ENCODE data around the gene USH1G. TPM values are rescaled to one million over a fixed set of nuclear protein-coding genes. Genes with fewer than 3 reads are reported as not detected.
"Not testable (repeated sequence)": the region's sequence is repeated elsewhere in the genome, so short reads cannot be mapped to it uniquely, and the experiment has no call there.

Gene USH1G
- polyA plus RNA-seq = under 1 TPM in 1 of 3 donors, not detected in 2; 0.03 TPM

DNA sequence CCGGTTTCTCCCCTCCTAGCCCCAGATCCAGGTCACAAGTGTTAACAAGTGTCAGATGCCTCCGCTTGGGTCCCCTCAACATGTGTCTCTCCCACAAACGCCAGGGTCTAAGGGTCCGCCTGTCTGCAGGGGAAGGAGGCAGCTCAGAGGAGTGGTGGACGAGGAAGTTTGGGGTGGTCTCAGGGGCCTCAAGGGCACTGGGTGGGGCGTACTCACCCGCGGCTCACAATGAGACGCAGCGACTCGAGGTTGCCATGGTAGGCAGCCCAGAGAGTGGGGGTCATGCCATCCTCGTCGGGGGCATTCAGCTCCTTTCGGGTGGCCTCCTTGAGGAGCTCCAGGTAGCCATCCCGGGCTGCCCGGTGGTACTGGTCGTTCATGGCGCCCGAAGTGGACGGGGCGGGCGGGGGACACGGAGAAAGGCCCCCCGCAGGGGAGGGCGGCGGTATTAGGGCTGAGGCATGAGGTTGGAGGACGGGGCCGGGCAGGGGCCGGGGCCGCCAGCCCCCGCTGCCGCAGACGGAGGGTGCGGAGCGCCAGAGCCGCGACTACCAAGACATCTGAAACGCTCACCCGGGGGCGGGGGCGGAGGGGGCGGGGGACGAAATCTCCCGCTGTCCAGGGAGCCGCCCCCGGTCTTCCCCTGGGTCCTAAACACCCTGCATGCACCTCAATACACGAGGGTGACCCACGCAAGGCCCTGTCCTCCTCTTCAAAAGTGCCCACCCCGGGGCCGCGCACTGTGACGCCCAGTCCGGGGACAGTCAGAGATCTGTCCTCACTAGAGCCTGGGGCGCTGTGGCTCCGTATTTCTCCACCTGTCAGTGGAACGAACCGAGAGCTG, at the start of gene USH1G:
Gene USH1G (minus strand): TSS at position 562 of the 844 bp plus-strand sequence. CDS start 182 bp downstream, at position 380.
- whole genome bisulfite sequencing, 3 donors = 4 to 8% (median 6%) methylated on average over 45 to 57 of the region's 57 CpGs
- H3K27ac ChIP-seq (ENCODE audit: low read depth, low read length) = no peak within 1 kb of the TSS

DNA sequence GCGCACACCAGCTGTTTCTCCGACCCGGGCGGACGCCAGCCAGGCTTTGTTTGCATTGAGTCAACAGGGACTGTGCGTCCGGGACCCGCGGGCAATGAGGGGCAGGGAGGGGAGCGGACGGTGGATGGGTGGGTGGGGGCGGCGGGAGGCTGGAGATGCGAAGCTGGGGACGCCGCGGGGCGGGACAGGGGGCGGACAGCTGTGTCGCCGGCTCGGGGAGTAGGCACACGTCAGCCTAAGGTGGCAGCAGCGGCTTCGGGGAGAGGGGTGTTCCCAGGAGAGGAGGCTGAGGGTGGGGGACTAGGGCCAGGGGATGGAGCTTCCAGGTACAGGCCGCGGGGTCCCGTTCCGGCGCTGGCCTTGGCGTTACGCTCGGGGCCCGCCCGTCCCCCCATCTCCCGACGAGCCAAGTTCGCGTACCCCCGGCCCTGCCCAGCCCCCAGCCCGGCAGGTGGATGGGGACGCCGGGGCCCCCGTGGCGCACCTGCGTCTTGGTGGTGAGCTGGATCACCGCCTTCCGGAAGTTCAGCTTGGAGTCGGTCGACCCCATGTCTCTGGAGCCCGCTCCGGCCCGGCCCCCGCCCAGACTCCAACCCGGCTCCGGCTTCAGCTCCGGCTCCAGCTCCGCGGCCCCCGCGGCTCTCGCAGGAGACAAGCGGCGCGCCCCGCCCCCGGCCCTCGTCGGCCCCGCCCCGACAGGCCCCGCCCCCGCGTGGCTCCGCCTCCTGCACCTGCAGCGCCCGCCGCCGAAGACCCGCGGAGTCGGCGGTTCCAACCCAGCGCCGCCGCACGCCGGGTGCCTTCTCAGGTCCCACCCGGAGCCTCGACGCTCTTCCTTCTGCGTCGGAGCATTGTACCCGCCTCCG, 49.3 kb upstream of the USH1G start, which contains the start of gene HID1:
Gene HID1 (minus strand): TSS at position 653 of the 866 bp plus-strand sequence. CDS start 103 bp downstream, at position 550.
- 2 to 3% (median 2%) methylated on average over 67 to 93 of the region's 95 CpGs for WGBS, 3 donors
- H3K27ac ChIP-seq (ENCODE audit: low read depth, low read length) = no peak within 1 kb of the TSS

DNA sequence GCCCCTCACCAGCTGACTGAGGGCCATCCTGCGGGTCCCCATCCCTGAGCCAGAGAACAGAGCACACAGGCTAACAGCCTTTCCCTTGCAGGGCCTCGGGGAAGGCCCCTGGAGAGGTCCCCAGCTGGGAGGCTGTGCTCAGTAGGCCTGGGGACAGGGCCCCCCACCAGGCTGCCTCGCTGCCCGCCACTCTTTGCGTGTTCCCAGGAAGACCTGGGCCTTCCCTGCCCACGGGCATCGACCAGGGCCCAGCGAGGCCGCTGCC, 48.7 kb upstream of the USH1G start:
- WGBS, 3 donors = 6 to 30% (median 21%) methylated on average over 7 to 9 of the region's 9 CpGs

DNA sequence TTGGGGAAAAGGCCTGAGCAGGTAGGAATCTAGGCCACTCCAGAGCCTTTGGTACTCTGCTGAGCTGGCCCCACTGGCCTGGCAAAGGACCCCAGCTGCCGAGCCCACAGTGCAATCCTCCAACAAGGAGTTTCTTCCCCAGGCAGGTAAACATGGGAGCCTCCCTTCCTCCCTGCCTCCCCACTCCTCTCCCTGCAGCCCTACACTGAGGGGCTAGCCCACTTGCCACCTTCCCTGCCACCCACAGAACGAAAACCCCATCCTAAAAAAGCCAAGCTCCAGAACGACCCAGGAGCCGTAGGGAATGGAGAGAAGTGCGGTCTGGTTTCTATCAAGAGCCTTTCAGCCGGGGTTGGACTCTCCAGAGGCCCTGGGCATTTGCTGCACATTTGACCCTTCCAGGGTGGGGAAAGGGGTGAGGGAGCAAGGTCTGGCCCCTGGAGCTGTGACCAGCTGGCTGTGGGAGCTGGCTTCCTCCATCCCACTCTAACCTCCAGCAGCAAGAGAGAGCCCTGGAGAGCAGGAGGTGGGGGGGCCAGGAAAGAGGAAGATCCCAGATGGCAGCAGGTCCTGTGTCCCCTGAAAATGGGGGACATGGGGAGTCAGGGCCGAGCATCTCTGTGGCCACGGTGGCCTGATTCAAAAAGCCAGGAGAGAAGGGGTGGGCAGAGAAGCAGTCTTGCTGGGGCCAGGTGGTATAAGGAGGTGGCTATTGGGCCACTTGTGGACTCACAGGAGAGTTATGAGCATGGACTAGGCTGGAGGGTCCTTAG, 48.2 kb upstream of the USH1G start:
- WGBS, 3 donors = 31 to 74% (median 69%) methylated on average over 8 of the region's 8 CpGs
- no peak overlapping the region for H3K27ac ChIP-seq (ENCODE audit: low read depth, low read length)

More for the DNA sequence above, 48.7 kb upstream of the USH1G start:
- no peak overlapping the region for H3K27ac ChIP-seq (ENCODE audit: low read depth, low read length)

DNA sequence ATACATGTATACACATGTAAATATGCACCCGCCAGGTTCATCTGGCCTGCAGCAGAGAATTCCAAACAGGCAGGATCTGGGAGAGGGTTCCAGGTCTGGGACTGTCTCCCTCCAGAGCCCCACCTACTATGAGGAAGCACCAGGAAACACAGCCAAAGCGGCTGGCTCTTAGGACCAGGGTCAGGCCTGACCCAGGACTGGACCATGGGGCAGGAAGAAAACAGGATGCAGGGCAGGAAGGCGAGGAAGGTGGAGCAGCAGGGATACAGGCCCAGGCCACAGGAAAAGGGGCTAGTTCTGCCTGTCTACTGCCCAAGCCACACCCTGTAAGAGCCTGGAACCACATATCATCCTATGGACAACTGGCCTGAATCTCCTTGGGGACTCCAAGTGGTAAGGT, 47.3 kb upstream of the USH1G start:
- no peak overlapping the region for H3K27ac ChIP-seq (ENCODE audit: low read depth, low read length)
- WGBS, 3 donors = 37 to 74% (median 61%) methylated on average over 3 of the region's 3 CpGs

DNA sequence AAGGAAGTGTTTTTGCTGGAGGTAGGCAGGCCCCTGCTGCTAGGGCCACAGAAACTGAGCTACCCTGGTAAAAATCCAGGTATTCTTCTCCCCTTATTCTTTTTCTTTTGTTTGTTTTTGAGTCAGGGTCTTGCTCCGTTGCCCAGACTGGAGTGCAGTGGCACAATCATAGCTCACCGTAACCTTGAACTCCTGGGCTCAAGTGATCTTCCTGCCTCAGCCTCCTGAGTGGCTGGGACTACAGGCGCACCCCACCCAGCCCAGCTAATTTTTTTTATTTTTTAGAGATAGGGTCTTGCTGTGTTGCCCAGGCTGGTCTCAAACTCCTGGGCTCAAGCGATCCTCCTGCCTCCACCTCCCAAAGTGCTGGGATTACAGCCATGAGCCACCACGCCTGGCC, 46.4 kb upstream of the USH1G start:
- not testable (repeated sequence) for H3K27ac ChIP-seq (ENCODE audit: low read depth, low read length)
- 82 to 92% (median 86%) methylated on average over 5 of the region's 5 CpGs for WGBS, 3 donors

DNA sequence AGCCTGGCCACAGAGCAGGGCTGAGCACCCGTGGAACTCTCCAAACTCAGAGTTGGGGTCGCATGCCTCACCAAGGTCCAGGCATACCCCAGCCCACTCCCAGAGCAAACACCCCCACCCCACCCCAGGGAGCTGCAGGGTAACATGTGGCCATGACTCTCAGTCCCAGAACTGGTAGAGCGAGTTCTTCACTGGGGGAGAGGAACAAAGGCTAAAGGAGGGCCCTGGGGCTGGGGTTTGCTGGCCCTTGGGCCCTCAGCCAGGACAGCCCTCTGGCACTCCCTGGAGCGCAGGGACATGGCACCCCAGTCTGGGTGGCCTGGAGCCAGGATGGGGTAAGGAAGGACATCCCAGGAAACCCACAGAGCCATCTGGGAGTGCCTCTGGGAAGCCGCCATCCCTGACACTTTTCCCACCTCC, 45.3 kb upstream of the USH1G start:
- no peak overlapping the region for H3K27ac ChIP-seq (ENCODE audit: low read depth, low read length)
- WGBS, 3 donors = 29 to 84% (median 81%) methylated on average over 5 of the region's 5 CpGs

DNA sequence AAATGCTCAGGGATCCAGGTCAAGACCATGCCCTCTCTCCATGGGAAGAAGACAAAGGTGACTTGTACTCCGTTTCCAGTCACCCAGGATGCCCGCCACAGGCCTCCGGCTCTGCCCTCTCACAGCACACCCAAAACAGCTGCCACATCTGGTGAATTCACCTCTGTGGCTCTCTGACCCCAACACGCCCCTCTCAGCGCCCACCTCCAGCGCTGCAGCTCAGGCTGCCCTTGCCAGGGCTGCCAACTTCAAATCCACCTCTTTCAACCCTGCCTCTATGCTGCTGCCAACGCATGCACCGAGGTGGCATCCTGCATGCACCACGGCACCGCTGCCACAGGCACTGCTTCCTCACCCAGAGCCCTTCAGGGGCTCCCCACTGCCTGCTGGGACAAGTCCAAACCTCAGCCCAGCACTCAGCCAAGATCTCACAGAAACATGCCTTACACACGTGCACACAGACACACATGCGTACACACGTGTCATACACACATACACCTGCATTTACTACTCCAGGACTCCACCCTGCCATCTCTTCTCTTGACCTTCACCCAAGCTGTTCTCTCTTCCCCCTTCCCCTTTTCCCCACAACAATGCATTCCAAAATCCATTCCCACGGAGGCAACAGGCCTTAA, 42.0 kb upstream of the USH1G start:
- no peak overlapping the region for H3K27ac ChIP-seq (ENCODE audit: low read depth, low read length)
- WGBS, 3 donors = 62 to 81% (median 72%) methylated on average over 13 to 14 of the region's 14 CpGs

DNA sequence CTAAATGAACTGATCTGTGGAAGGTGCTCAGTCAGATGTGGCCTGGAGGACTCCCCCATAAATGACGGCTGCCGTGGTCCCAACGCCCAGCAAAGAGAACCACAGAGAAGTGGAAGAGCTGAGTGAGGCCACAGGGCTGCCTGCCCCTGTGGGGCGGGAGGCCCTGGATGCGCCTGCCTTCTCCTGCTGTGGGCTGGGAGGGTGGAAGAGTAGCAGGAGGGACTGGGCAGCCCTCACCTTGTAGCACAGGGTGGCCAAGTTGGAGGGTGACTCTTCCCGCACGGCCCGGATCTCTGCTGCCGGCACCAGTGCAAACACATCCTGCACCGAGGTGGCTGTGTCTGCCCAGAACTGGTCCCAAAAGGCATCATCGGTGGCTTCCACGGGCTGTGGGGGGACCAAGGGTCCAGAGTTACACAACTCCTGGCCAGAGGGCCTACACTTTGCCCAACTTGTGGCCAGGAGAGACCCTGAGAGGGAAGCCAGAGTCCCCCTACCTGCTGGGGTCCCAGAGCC, 41.2 kb upstream of the USH1G start:
- H3K27ac ChIP-seq (ENCODE audit: low read depth, low read length) = no peak overlapping the region
- 85 to 93% (median 86%) methylated on average over 11 to 12 of the region's 12 CpGs for WGBS, 3 donors

DNA sequence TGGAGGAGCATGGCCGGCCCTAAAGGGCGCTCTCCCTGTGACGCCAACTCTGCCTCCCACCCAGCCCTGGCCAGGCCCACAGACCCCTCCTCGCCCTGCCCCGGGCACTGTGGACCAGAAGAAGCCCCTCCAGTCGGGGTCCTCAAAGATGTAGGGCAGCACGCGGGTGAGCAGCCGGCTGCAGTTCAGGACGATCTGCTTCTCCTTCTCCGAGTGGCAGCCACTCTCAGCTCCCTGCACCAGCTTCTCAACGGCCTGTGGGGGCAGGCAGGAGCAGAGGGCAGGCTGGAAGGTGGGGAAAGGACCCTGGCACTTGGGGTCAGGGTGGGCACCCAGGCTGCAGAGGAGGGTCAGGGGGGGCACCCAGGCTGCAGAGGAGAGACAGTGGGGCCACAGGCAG, 40.6 kb upstream of the USH1G start:
- H3K27ac ChIP-seq (ENCODE audit: low read depth, low read length) = no peak overlapping the region
- 71 to 73% (median 72%) methylated on average over 12 of the region's 12 CpGs for WGBS, 3 donors

DNA sequence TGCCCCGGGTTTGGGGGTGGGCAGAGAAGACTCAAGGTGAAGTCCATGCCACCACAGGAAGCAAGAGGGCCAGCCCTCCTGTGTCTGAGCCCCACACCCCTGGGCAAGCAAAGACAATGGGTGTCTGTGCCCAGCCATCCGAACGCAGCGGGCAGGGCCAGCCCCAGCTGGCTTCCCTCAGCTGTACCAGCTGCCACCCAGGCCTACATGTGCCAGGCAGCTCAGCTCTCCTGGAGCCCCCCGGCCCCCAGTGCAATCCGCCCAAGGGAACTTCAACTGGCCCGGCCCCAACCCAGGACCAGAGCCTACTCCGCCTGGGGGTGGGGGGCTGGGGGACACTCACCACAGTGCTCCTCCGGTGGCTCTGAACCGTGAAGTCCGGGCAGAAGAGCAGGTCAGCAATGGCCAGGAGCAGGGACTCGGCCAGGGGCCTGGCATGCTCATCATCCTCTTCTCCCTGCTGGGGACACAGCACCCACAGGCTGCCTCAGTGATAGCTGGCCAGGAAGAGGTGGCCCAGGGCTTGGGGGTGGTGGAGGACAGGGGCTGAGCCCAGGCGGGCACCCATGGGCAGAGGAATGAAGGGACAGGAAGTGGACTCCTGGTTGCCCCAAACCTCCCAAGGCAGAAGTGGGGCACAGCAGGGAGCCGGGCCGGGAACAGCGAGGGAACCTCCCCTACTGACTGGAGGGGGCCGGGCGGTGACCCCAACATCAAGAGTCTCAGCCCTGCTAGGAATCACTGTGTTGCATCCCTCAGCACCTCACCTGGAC, 39.8 kb upstream of the USH1G start:
- no peak overlapping the region for H3K27ac ChIP-seq (ENCODE audit: low read depth, low read length)
- WGBS, 3 donors = 80 to 88% (median 80%) methylated on average over 17 to 18 of the region's 18 CpGs

DNA sequence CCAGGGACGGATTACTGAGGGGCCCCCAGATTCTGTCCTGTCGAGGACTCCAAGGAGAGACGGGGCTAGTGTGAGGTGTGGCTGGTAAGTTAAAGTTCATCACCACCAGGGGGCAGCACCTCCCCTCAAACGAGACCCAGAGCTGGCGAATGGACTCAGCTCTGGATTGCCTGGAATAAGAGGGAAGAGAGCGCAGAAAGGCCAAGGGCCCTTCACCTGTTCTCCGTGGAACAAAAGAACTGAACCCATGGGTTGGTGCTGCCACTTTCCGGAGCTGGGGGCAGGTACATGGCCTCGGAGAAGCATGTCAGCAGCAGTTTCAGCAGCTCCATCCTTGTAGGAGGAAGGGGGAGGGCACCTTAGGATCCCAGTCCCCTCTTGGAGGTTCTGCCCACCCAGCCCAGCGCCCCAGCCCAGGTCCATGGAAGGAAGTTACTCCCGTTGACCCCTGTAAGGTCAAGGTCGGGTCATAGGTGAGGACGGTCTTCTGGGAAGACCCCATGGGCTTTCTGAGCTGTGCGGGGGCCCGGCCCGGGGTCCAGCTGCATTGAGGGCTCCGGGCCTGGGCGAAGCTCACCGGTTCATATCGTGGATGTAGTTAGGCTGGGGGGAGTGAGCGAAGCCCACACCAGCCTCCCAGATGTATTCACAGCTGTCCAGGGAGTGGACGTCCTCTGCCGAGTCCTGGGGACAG, 38.7 kb upstream of the USH1G start:
- H3K27ac ChIP-seq (ENCODE audit: low read depth, low read length) = no peak overlapping the region
- 42 to 46% (median 45%) methylated on average over 23 of the region's 23 CpGs for WGBS, 3 donors

DNA sequence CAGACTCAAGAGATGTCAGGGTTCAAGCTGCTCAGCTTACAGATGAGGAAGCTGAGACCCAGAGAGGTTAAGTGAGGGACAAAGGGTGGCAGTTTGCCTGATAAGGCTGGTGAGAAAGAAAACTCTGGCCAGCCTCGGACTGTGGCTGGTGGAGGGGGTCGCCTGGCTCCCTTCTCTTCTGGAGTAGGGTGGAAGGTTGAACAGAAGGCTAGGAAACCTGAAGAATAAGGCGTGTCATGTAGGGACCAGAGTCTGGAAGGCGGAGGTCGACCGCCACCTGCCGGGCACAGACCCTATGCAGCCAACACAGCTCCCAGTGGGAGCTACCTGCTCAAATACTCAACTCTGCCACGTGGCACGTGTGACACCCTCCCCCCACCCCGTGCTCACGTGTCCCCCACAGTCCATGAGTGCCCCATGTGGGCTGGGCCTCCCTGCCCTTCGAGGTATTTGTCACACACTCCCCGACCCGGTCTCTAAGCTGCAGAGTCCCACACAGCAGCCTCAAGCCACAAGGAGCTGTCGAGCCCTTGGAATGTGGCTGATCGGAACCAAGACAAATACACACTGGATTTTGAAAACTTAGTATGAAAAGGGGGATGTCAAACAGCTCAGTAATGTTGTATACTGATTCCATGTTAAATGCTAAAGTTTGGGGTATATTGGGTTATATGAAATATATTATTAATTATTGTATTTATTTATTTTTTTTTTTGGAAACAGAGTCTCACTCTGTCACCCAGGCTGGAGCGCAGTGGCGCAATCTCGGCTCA, 37.7 kb upstream of the USH1G start:
- WGBS, 3 donors = 44 to 62% (median 49%) methylated on average over 19 of the region's 19 CpGs
- no peak overlapping the region for H3K27ac ChIP-seq (ENCODE audit: low read depth, low read length)

DNA sequence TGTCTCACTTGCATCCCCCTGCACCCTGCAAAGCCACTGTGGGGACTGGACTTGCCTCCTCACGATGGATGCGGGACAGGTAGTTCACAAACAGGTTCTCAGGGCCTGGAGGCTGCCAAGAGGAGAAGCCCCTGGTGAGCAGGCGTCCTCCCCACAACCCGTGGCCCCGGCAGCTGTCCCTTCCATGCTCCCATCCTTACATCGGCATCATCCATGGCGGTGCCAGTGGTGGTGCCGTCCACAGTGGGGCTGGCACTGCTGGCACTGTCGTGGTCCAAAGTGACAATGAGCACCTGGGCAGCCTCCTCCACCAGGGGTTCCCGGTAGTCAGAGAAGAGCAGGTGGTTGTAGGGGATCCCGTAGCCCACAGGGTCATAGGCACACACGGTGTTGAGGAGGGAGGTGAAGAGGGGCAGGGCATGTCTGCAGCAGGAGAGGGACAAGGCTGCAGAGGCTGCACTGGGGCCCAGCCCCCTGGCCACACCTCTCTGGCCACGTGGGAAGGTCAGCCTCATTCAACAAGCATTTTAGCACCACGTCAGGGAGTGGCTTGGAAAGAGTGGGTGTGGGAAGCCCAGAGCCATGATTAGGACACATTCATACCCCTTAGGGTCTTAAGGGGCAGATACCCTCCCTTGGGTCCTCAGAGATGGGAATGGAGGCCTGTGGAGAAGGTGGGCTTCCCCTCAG, 36.9 kb upstream of the USH1G start:
- WGBS, 3 donors = 69 to 81% (median 77%) methylated on average over 14 of the region's 14 CpGs
- H3K27ac ChIP-seq (ENCODE audit: low read depth, low read length) = no peak overlapping the region

DNA sequence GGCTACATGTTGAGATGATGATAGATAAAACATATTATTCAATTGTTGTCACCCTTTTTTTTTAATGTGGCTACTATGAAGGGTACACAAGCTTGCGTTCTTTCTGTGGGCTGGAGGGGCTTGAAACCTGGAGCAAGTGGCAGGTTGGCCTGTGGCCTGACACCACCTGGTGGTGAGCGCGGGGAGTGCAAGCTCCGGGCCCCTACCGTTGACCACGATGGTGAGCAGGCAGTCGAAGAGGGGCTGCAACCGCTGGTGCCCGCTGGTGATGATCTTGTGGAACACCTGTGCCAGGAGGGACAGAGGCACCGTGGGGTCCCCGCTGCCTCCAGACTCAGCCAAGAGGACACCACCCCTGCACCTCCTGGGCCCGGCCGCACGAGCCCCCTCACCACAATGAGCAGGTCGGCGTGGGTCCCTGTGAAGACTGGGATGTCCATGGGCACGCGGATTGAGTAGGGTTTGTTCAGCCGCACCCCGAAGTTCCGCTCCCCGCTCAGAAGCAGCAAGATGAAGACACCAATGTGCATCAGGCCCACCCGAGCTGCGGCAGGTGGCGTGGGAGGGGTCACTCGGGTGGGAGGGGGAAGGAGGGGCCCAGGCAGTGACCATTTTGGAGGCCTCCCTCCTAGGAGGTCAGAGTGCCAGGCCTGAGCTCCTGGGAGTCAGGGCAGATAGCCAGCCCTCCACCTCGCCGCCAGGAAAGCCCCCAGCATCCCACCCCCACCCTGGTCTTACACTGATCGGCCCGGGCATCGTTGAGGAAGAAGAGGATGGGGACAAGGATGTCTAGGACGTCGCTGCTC, 35.1 kb upstream of the USH1G start:
- H3K27ac ChIP-seq (ENCODE audit: low read depth, low read length) = no peak overlapping the region
- 45 to 52% (median 47%) methylated on average over 33 of the region's 33 CpGs for WGBS, 3 donors

All from adipose tissue (tissue), 3 donors.